Measurements from ENCODE around the gene SLC19A3. TPM values are rescaled to one million over a fixed set of nuclear protein-coding genes. Genes with fewer than 3 reads are reported as not detected.
"Not testable (repeated sequence)": the region's sequence is repeated elsewhere in the genome, so short reads cannot be mapped to it uniquely, and the experiment has no call there.

SLC19A3 gene
- total RNA-seq, 1 donor from 2014 or later, result not detected

GRCh38 chr2:227759411-227760118 is 41.7 kb upstream of the SLC19A3 start:
- no peak overlapping the region for H3K4me3 Mint-ChIP-seq
- no peak for ATAC-seq (ENCODE audit: low read depth)
- peaks cover 7% of the 10 kb centered on the region for H3K27me3 Mint-ChIP-seq
- no peaks in the 10 kb centered on the region for H3K9me3 Mint-ChIP-seq
- DNase-seq, result no peak
- H3K4me1 Mint-ChIP-seq, result no peaks in the 10 kb centered on the region
- no peak overlapping the region for H3K27ac Mint-ChIP-seq
- ChIA-PET CTCF (no interaction called here), POLR2A (no interaction called here)
- TF ChIP-seq CTCF (IDR thresholded peaks at IDR 0.05), result no peak
- intact Hi-C loops (cut with micrococcal nuclease), result loop anchor here (10.0 kb wide), 1 partner anchor 725 kb away; no protein-coding TSS in a partner anchor
- no peaks in the 10 kb centered on the region for H3K36me3 Mint-ChIP-seq (ENCODE audit: low read depth)

- H3K4me3 Mint-ChIP-seq; H3K4me1 Mint-ChIP-seq; H3K27me3 Mint-ChIP-seq; ATAC-seq (ENCODE audit: low read depth); H3K27ac Mint-ChIP-seq; intact Hi-C loops (cut with micrococcal nuclease); H3K9me3 Mint-ChIP-seq; H3K36me3 Mint-ChIP-seq (ENCODE audit: low read depth); DNase-seq: not testable (repeated sequence)
- ChIA-PET CTCF (interaction anchor here (1.0 kb wide), 1 partner anchor 10 kb away, joined by 3 read pairs; no protein-coding TSS in a partner anchor), POLR2A (interaction anchor here (0.6 kb wide), 1 partner anchor 352 kb away, joined by 3 read pairs; no protein-coding TSS in a partner anchor)
Measured at GRCh38 chr2:227756261-227756660, 38.4 kb upstream of the SLC19A3 start.

- H3K27ac Mint-ChIP-seq, result no peak overlapping the region
- CTCF ChIA-PET, result no interaction called here
Measured at GRCh38 chr2:227748079-227748478, 30.3 kb upstream of the SLC19A3 start.

GRCh38 chr2:227745594-227745993 is 27.8 kb upstream of the SLC19A3 start, which contains the start of gene SCYGR8:
SCYGR8 (plus strand) TSS chr2:227745894; CDS start chr2:227745894, 0 bp downstream.
- ChIA-PET CTCF (no interaction called here), POLR2A (no interaction called here)
- no peak for ATAC-seq (ENCODE audit: low read depth)
- H3K27me3 Mint-ChIP-seq, result peaks cover 5% of the 10 kb centered on the region
- no peaks in the 10 kb centered on the region for H3K4me1 Mint-ChIP-seq
- no peak for TF ChIP-seq CTCF (IDR thresholded peaks at IDR 0.05)
- no peaks in the 10 kb centered on the region for H3K36me3 Mint-ChIP-seq (ENCODE audit: low read depth)
- H3K9me3 Mint-ChIP-seq, result no peaks in the 10 kb centered on the region
- no peak within 1 kb of the TSS for H3K27ac Mint-ChIP-seq
- intact Hi-C loops (cut with micrococcal nuclease), result no loop called here
- H3K4me3 Mint-ChIP-seq, result no peak within 1 kb of the TSS
- DNase-seq, result no peak

More at GRCh38 chr2:227748079-227748478, 30.3 kb upstream of the SLC19A3 start:
- Mint-ChIP-seq H3K9me3 (no peaks in the 10 kb centered on the region), H3K36me3 (ENCODE audit: low read depth) (no peaks in the 10 kb centered on the region), H3K4me1 (no peaks in the 10 kb centered on the region), H3K27me3 (peaks cover 6% of the 10 kb centered on the region), H3K4me3 (no peak overlapping the region)
- ATAC-seq (ENCODE audit: low read depth), result no peak
- DNase-seq, result no peak
- POLR2A ChIA-PET, result no interaction called here
- intact Hi-C loops (cut with micrococcal nuclease), result no loop called here
- TF ChIP-seq CTCF (IDR thresholded peaks at IDR 0.05), result no peak

- CTCF ChIA-PET, result interaction anchor here (1.1 kb wide), 1 partner anchor 141 kb away, joined by 4 read pairs; no protein-coding TSS in a partner anchor
- ATAC-seq (ENCODE audit: low read depth); H3K4me1 Mint-ChIP-seq; intact Hi-C loops (cut with micrococcal nuclease); H3K9me3 Mint-ChIP-seq; H3K27me3 Mint-ChIP-seq; H3K36me3 Mint-ChIP-seq (ENCODE audit: low read depth); H3K4me3 Mint-ChIP-seq; DNase-seq; POLR2A ChIA-PET; H3K27ac Mint-ChIP-seq: not testable (repeated sequence)
Measured at GRCh38 chr2:227740705-227741104, 22.9 kb upstream of the SLC19A3 start.

GRCh38 chr2:227739351-227739750 is 21.5 kb upstream of the SLC19A3 start:
- intact Hi-C loops (cut with micrococcal nuclease), result no loop called here
- DNase-seq, result no peak
- POLR2A ChIA-PET, result no interaction called here
- Mint-ChIP-seq H3K27ac (no peak overlapping the region), H3K9me3 (no peaks in the 10 kb centered on the region), H3K27me3 (peaks cover 2% of the 10 kb centered on the region), H3K4me1 (no peaks in the 10 kb centered on the region), H3K4me3 (no peak overlapping the region), H3K36me3 (ENCODE audit: low read depth) (no peaks in the 10 kb centered on the region)
- ATAC-seq (ENCODE audit: low read depth), result no peak
- TF ChIP-seq CTCF (IDR thresholded peaks at IDR 0.05), result no peak
- CTCF ChIA-PET, result interaction anchor here (1.3 kb wide), 1 partner anchor 27 kb away, joined by 7 read pairs; no protein-coding TSS in a partner anchor

All from activated B cell treated with CpG ODN at 0.5 μM for 24 hours (primary cell).